GM13977 (cell line): ENCODE measurements around the gene KIT.

Experiments used
- DNase-seq: peaks from one replicate; pipeline ENCODE4 v3.0.0; 2012; ENCODE audit warnings: low spot score
- CTCF ChIP-seq: IDR thresholded peaks from 2 replicates; pipeline ENCODE4 v1.5.1; 2012; ENCODE audit warnings: mild to moderate bottlenecking, control low read depth; ENCODE audit not compliant: insufficient read depth; ENCODE audit errors: extremely low read depth, missing control alignments
- in situ Hi-C: fragments of 300-500 bp; cut with MboI; formaldehyde crosslinking; loops from one replicate; pipeline ENCODE4 v1.12.0; 2022; ENCODE audit warnings: low sequenced_read_pairs, low pct_unique_long_range_greater_than_20kb, mixed read lengths, inconsistent platforms; ENCODE audit not compliant: unreplicated experiment

Gene KIT

GRCh38 chr4:54651050-54651449 lies 6.7 kb upstream of the KIT start:
- in situ Hi-C loops = no loop called here
- no peak for TF ChIP-seq CTCF
- no peak for DNase-seq

- in situ Hi-C loops = no loop called here
- no peak for TF ChIP-seq CTCF
- no peak for DNase-seq
Measured at GRCh38 chr4:54654753-54655152, 3.0 kb upstream of the KIT start.

GRCh38 chr4:54657185-54657550 lies 589 bp upstream of the KIT start:
- TF ChIP-seq CTCF = no peak
- peak; percentile 17 for DNase-seq
- in situ Hi-C loops = no loop called here

- DNase-seq = peak; percentile 43
- TF ChIP-seq CTCF = no peak
- in situ Hi-C loops = no loop called here
Measured at GRCh38 chr4:54658252-54659093, 716 bp downstream of the KIT start.

GRCh38 chr4:54659313-54659712 lies 1.6 kb downstream of the KIT start:
- no peak for TF ChIP-seq CTCF
- peak; percentile 25 for DNase-seq
- in situ Hi-C loops = no loop called here

- DNase-seq = no peak
- no peak for TF ChIP-seq CTCF
- in situ Hi-C loops = no loop called here
Measured at GRCh38 chr4:54659749-54660535, 2.2 kb downstream of the KIT start.
